Esophagus squamous epithelium (tissue), 4 donors: ENCODE data around the gene ZNF689.

Source experiments
- CTCF ChIP-seq, 6 experiments: fragments of 450-650 bp in 4 of 6; fragments of 200-600 bp in 2 of 6; sonication (generic) in 2 of 6; IDR thresholded peaks; one replicate each; pipeline ENCODE4 v1.5.1; 2016 to 2019; ENCODE audit warnings: antibody characterized with exemption in 6 of 6, mild to moderate bottlenecking in 4 of 6, moderate library complexity in 4 of 6
- POLR2A ChIP-seq, 4 donors: fragments of 450-650 bp; IDR thresholded peaks; one replicate each; pipeline ENCODE4 v1.6.1; 2017; ENCODE audit warnings: antibody characterized with exemption in 4 of 4, mild to moderate bottlenecking in 4 of 4, moderate library complexity in 3 of 4

- TF ChIP-seq CTCF (IDR thresholded peaks at IDR 0.05) (no peak), POLR2A (IDR thresholded peaks at IDR 0.05) (no peak)
Observed at GRCh38 chr16:30561089-30561816, 48.9 kb downstream of the ZNF689 start.
